DND-41 (cell line): ENCODE data around the gene IBTK.

Experiments used
- ATAC-seq: fragments of 200-7000 bp; cut with Tn5 transposase; 3 replicates; pipeline ENCODE4 v1.9.1; 2021; ENCODE audit warnings: low read depth; ENCODE audit not compliant: insufficient read depth
- DNase-seq: peaks from one replicate; pipeline ENCODE4 v3.0.0-alpha.2; 2020
- H2AFZ ChIP-seq: 2 replicates; pipeline ENCODE4 v1.6.0; 2012; ENCODE audit warnings: low read depth, low read length
- H3K27ac ChIP-seq: 2 replicates; pipeline ENCODE4 v1.5.1; 2012; ENCODE audit warnings: low read length, inconsistent platforms
- H3K27me3 ChIP-seq: fragments of 200-600 bp; sonication (generic); 2 replicates; pipeline ENCODE4 v1.6.0; 2012; ENCODE audit warnings: low read length, mild to moderate bottlenecking, inconsistent platforms; ENCODE audit not compliant: insufficient read depth, poor library complexity
- H3K36me3 ChIP-seq: 2 replicates; pipeline ENCODE4 v1.5.1; 2012; ENCODE audit warnings: low read length, inconsistent platforms; ENCODE audit not compliant: insufficient read depth
- H3K4me1 ChIP-seq: 2 replicates; pipeline ENCODE4 v1.5.1; 2012; ENCODE audit warnings: mild to moderate bottlenecking, low read length; ENCODE audit not compliant: insufficient read depth
- H3K4me2 ChIP-seq: 2 replicates; pipeline ENCODE4 v1.6.0; 2012; ENCODE audit warnings: mild to moderate bottlenecking, moderate library complexity, low read length, inconsistent platforms; ENCODE audit not compliant: insufficient read depth
- H3K4me3 ChIP-seq, 2 experiments: fragments of 200-600 bp in 1 of 2; shearing (Covaris generic) in 1 of 2; 2 replicates each; pipeline ENCODE4 v1.5.1; 2012 to 2016; ENCODE audit warnings: inconsistent platforms in 2 of 2, low read length in 2 of 2, mild to moderate bottlenecking in 2 of 2, low read depth in 1 of 2, moderate library complexity in 1 of 2
- H3K79me2 ChIP-seq: 2 replicates; pipeline ENCODE4 v1.6.0; 2012; ENCODE audit warnings: low read length, inconsistent platforms; ENCODE audit not compliant: insufficient read depth
- H3K9ac ChIP-seq: 2 replicates; pipeline ENCODE4 v1.6.0; 2012; ENCODE audit warnings: low read depth, mild to moderate bottlenecking, inconsistent platforms, low read length, moderate library complexity
- H3K9me3 ChIP-seq: 2 replicates; pipeline ENCODE4 v1.5.1; 2012; ENCODE audit warnings: low read length, moderate library complexity, mild to moderate bottlenecking, inconsistent platforms; ENCODE audit not compliant: insufficient read depth, severe bottlenecking
- H4K20me1 ChIP-seq: 2 replicates; pipeline ENCODE4 v1.6.0; 2012; ENCODE audit warnings: low read length; ENCODE audit not compliant: insufficient read depth
- CTCF ChIP-seq: IDR thresholded peaks from 2 replicates; pipeline ENCODE4 v1.5.1; 2012; ENCODE audit warnings: borderline replicate concordance, low read length, moderate library complexity, mild to moderate bottlenecking; ENCODE audit not compliant: poor library complexity, severe bottlenecking; ENCODE audit errors: extremely low read depth
- EZH2 ChIP-seq: IDR thresholded peaks from 3 replicates; pipeline ENCODE4 v1.6.1; 2012; ENCODE audit warnings: borderline replicate concordance, low read depth, mild to moderate bottlenecking, moderate library complexity, low read length, inconsistent platforms; ENCODE audit not compliant: severe bottlenecking

IBTK gene

GRCh38 chr6:82243884-82244283, 3.7 kb downstream of the IBTK start:
- Histone ChIP-seq H4K20me1 (peaks cover 4% of the 10 kb centered on the region; the same call in 1 of the 2 replicates), H2AFZ (no peak overlapping the region), H3K4me1 (peaks cover 46% of the 10 kb centered on the region), H3K9ac (no peak overlapping the region; the same call in 1 of the 2 replicates), H3K27ac (0 out of 2 replicates have a peak overlapping the region, but pooled peaks have one; percentile 39), H3K4me2 (peak overlapping the region; percentile 89; the same call in 1 of the 2 replicates), H3K4me3 (no peak overlapping the region), H3K79me2 (peaks cover 92% of the 10 kb centered on the region), H3K36me3 (peaks cover 40% of the 10 kb centered on the region), H3K9me3 (no peaks in the 10 kb centered on the region), H3K27me3 (no peaks in the 10 kb centered on the region)
- TF ChIP-seq CTCF (no peak), EZH2 (no peak)
- DNase-seq (no peak), ATAC-seq (no peak)

GRCh38 chr6:82240186-82240585, 7.4 kb downstream of the IBTK start:
- Histone ChIP-seq H2AFZ (no peak overlapping the region), H3K36me3 (peaks cover 60% of the 10 kb centered on the region)

GRCh38 chr6:82239597-82239996, 7.9 kb downstream of the IBTK start:
- ATAC-seq (no peak), DNase-seq (no peak)
- Histone ChIP-seq H2AFZ (no peak overlapping the region), H3K4me2 (no peak overlapping the region), H3K27ac (no peak overlapping the region), H3K4me3 (no peak overlapping the region), H3K9me3 (no peaks in the 10 kb centered on the region), H3K4me1 (peaks cover 22% of the 10 kb centered on the region), H3K27me3 (no peaks in the 10 kb centered on the region), H3K79me2 (peaks cover 98% of the 10 kb centered on the region), H3K9ac (no peak overlapping the region), H4K20me1 (peaks cover 9% of the 10 kb centered on the region; the same call in 1 of the 2 replicates), H3K36me3 (peaks cover 58% of the 10 kb centered on the region)
- TF ChIP-seq CTCF: no peak
- TF ChIP-seq EZH2: no peak

More at GRCh38 chr6:82240186-82240585, 7.4 kb downstream of the IBTK start:
- Histone ChIP-seq H3K4me2 (no peak overlapping the region; the same call in 1 of the 2 replicates), H3K79me2 (peaks cover 98% of the 10 kb centered on the region), H3K4me3 (no peak overlapping the region), H3K4me1 (peaks cover 28% of the 10 kb centered on the region), H3K27me3 (no peaks in the 10 kb centered on the region), H3K9ac (no peak overlapping the region), H3K27ac (peak overlapping the region; percentile 35; the same call in 1 of the 2 replicates), H3K9me3 (no peaks in the 10 kb centered on the region), H4K20me1 (peaks cover 9% of the 10 kb centered on the region; the same call in 1 of the 2 replicates)
- DNase-seq (no peak), ATAC-seq (no peak)
- TF ChIP-seq EZH2 (no peak), CTCF (no peak)

- DNase-seq (peak; percentile 18), ATAC-seq (no peak; the same call in 2 of the 3 replicates)
- no peaks in the 10 kb centered on the region for H3K27me3 ChIP-seq
- peak overlapping the region; percentile 73 for H3K27ac ChIP-seq
- peaks cover 67% of the 10 kb centered on the region for H3K36me3 ChIP-seq
- H2AFZ ChIP-seq: no peak overlapping the region
- H4K20me1 ChIP-seq: peaks cover 5% of the 10 kb centered on the region; the same call in 1 of the 2 replicates
- H3K4me3 ChIP-seq: no peak overlapping the region
- H3K79me2 ChIP-seq: peaks cover 86% of the 10 kb centered on the region
- no peak overlapping the region for H3K4me2 ChIP-seq
- H3K4me1 ChIP-seq: peaks cover 15% of the 10 kb centered on the region
- no peak for TF ChIP-seq CTCF
- no peak for TF ChIP-seq EZH2
- no peaks in the 10 kb centered on the region for H3K9me3 ChIP-seq
- no peak overlapping the region for H3K9ac ChIP-seq
These were observed 10.5 kb downstream of the IBTK start for GRCh38 chr6:82237013-82237412.
